ENCODE data around the gene RMI2. TPM values are rescaled to one million over a fixed set of nuclear protein-coding genes. Genes with fewer than 3 reads are reported as not detected.
"Not testable (repeated sequence)": the region's sequence is repeated elsewhere in the genome, so short reads cannot be mapped to it uniquely, and the experiment has no call there.

RMI2 gene
- polyA plus RNA-seq, 1 donor (not counting 4 experiments of a cell fraction or from before 2014, with no cell fraction given), result 6.8 TPM

DNA sequence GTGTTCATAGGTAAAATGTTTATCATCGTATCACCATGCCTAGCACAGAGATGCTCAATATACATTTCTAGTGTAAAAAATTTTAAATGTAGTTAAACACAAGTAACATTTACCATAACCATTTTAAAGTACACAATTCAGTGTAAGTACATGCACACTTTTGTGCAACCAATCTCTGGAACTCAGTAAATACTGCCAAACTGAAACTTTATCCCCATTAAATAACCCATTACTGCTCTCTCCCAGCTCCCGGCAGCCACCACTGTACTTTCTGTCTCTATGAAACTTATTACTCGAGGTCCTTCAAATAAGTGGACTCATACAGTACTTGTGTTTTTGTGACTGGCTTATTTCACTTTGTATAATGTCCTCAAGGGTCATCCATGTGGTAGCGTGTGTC is 29.0 kb downstream of the RMI2 start:
- dilution Hi-C loops (cut with MboI; ENCODE audit: extremely low pct_ligation_motif_present, low sequenced_read_pairs), result no loop called here
- H3K4me2 ChIP-seq (ENCODE audit: control insufficient read depth, extremely low read depth, insufficient read depth, low read depth, low read length), result no peak overlapping the region
- no peak for FAIRE-seq

DNA sequence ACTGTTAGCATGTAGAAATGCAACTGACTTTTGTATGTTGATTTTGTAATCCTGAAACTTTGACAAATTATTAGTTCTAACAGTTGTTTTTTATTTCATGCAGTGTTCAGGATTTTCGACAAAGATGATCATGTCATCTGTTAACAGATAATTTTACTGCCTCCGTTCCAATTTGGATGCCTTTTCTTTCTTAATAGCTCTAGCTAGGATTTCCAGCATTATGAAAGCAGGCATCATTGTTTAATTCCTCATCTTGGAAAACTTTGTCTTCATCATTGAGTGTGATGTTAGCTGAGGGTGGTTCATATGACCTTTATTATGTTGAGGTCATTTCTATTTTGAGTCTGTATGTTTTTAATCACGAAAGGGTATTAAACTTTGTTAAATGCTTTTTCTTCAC is 31.9 kb downstream of the RMI2 start:
- Histone ChIP-seq H3K9ac (ENCODE audit: control insufficient read depth, extremely low read depth, insufficient read depth, low read length) (no peak overlapping the region), H3K27ac (ENCODE audit: control insufficient read depth, insufficient read depth, low read length) (no peak overlapping the region), H3K9me3 (ENCODE audit: control insufficient read depth, low read depth, low read length) (no peaks in the 10 kb centered on the region), H3K4me3 (ENCODE audit: control insufficient read depth in 2 of 3, extremely low read depth in 1 of 3, insufficient read depth in 2 of 3, low read depth in 1 of 3, low read length in 3 of 3) (no peak overlapping the region), H3K4me2 (ENCODE audit: control insufficient read depth, extremely low read depth, insufficient read depth, low read depth, low read length) (no peak overlapping the region), H3K27me3 (ENCODE audit: control insufficient read depth, extremely low read depth, insufficient read depth, low read length) (no peaks in the 10 kb centered on the region), H2AFZ (ENCODE audit: control insufficient read depth, low read length) (no peak overlapping the region), H4K20me1 (ENCODE audit: control insufficient read depth, extremely low read depth, insufficient read depth, low read length) (no peaks in the 10 kb centered on the region), H3K4me1 (ENCODE audit: control insufficient read depth, extremely low read depth, insufficient read depth, low read length) (no peaks in the 10 kb centered on the region), H3K79me2 (ENCODE audit: control insufficient read depth, insufficient read depth, low read length) (no peaks in the 10 kb centered on the region), H3K9me1 (ENCODE audit: control insufficient read depth, extremely low read depth, insufficient read depth, low read length) (no peaks in the 10 kb centered on the region), H3K36me3 (ENCODE audit: control insufficient read depth in 2 of 2, extremely low read depth in 1 of 2, insufficient read depth in 2 of 2, low read length in 2 of 2) (no peaks in the 10 kb centered on the region)
- FAIRE-seq, result no peak
- DNase-seq (ENCODE audit: low read depth, low spot score), result no peak
- dilution Hi-C loops (cut with MboI; ENCODE audit: extremely low pct_ligation_motif_present, low sequenced_read_pairs), result no loop called here
- TF ChIP-seq, protein P1, sequence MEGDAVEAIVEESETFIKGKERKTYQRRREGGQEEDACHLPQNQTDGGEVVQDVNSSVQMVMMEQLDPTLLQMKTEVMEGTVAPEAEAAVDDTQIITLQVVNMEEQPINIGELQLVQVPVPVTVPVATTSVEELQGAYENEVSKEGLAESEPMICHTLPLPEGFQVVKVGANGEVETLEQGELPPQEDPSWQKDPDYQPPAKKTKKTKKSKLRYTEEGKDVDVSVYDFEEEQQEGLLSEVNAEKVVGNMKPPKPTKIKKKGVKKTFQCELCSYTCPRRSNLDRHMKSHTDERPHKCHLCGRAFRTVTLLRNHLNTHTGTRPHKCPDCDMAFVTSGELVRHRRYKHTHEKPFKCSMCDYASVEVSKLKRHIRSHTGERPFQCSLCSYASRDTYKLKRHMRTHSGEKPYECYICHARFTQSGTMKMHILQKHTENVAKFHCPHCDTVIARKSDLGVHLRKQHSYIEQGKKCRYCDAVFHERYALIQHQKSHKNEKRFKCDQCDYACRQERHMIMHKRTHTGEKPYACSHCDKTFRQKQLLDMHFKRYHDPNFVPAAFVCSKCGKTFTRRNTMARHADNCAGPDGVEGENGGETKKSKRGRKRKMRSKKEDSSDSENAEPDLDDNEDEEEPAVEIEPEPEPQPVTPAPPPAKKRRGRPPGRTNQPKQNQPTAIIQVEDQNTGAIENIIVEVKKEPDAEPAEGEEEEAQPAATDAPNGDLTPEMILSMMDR (optimal IDR thresholded peaks at IDR 0.05 in 1 of 3, IDR thresholded peaks at IDR 0.05 in 1 of 3, conservative IDR thresholded peaks at IDR 0.05 in 1 of 3; ENCODE audit: extremely low read depth in 1 of 3, insufficient read depth in 2 of 3, low read length in 3 of 3), result no peak
- no peak for TF ChIP-seq EZH2 (IDR thresholded peaks at IDR 0.05; ENCODE audit: low read length)

More for the DNA sequence above, 29.0 kb downstream of the RMI2 start:
- Histone ChIP-seq H3K9ac (ENCODE audit: control insufficient read depth, extremely low read depth, insufficient read depth, low read length) (no peak overlapping the region), H2AFZ (ENCODE audit: control insufficient read depth, low read length) (no peak overlapping the region), H3K4me3 (ENCODE audit: control insufficient read depth in 2 of 3, extremely low read depth in 1 of 3, insufficient read depth in 2 of 3, low read depth in 1 of 3, low read length in 3 of 3) (no peak overlapping the region), H3K9me3 (ENCODE audit: control insufficient read depth, low read depth, low read length) (no peaks in the 10 kb centered on the region), H3K36me3 (ENCODE audit: control insufficient read depth in 2 of 2, extremely low read depth in 1 of 2, insufficient read depth in 2 of 2, low read length in 2 of 2) (no peaks in the 10 kb centered on the region), H3K27ac (ENCODE audit: control insufficient read depth, insufficient read depth, low read length) (no peak overlapping the region), H3K9me1 (ENCODE audit: control insufficient read depth, extremely low read depth, insufficient read depth, low read length) (no peaks in the 10 kb centered on the region), H4K20me1 (ENCODE audit: control insufficient read depth, extremely low read depth, insufficient read depth, low read length) (no peaks in the 10 kb centered on the region), H3K4me1 (ENCODE audit: control insufficient read depth, extremely low read depth, insufficient read depth, low read length) (no peaks in the 10 kb centered on the region), H3K27me3 (ENCODE audit: control insufficient read depth, extremely low read depth, insufficient read depth, low read length) (no peaks in the 10 kb centered on the region), H3K79me2 (ENCODE audit: control insufficient read depth, insufficient read depth, low read length) (no peaks in the 10 kb centered on the region)
- TF ChIP-seq EZH2 (IDR thresholded peaks at IDR 0.05; ENCODE audit: low read length), result no peak
- TF ChIP-seq, protein P1 (optimal IDR thresholded peaks at IDR 0.05 in 1 of 3, IDR thresholded peaks at IDR 0.05 in 1 of 3, conservative IDR thresholded peaks at IDR 0.05 in 1 of 3; ENCODE audit: extremely low read depth in 1 of 3, insufficient read depth in 2 of 3, low read length in 3 of 3), result no peak
- no peak for DNase-seq (ENCODE audit: low read depth, low spot score)

DNA sequence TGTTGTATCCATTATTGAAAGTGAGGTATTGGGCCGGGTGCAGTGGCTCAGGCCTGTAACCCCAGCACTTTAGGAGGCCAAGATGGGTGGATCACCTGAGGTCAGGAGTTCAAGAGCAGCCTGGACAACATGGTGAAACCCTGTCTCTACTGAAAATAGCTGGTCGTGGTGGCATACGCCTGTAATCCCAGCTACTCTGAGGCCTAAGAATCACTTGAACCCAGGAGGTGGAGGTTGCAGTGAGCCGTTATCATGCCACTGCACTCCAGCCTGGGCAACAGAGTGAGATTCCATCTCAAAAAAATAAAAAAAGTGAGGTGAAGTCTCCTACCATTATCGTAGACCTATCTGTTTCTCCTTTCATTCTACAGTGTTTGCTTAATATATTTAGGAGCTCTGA is 33.7 kb downstream of the RMI2 start:
- dilution Hi-C loops (cut with MboI; ENCODE audit: extremely low pct_ligation_motif_present, low sequenced_read_pairs); H4K20me1 ChIP-seq (ENCODE audit: control insufficient read depth, extremely low read depth, insufficient read depth, low read length); H3K4me2 ChIP-seq (ENCODE audit: control insufficient read depth, extremely low read depth, insufficient read depth, low read depth, low read length); H2AFZ ChIP-seq (ENCODE audit: control insufficient read depth, low read length); H3K4me3 ChIP-seq (ENCODE audit: control insufficient read depth in 2 of 3, extremely low read depth in 1 of 3, insufficient read depth in 2 of 3, low read depth in 1 of 3, low read length in 3 of 3); H3K79me2 ChIP-seq (ENCODE audit: control insufficient read depth, insufficient read depth, low read length); H3K4me1 ChIP-seq (ENCODE audit: control insufficient read depth, extremely low read depth, insufficient read depth, low read length); H3K9me3 ChIP-seq (ENCODE audit: control insufficient read depth, low read depth, low read length); H3K27me3 ChIP-seq (ENCODE audit: control insufficient read depth, extremely low read depth, insufficient read depth, low read length); H3K9me1 ChIP-seq (ENCODE audit: control insufficient read depth, extremely low read depth, insufficient read depth, low read length); FAIRE-seq; H3K27ac ChIP-seq (ENCODE audit: control insufficient read depth, insufficient read depth, low read length); H3K36me3 ChIP-seq (ENCODE audit: control insufficient read depth in 2 of 2, extremely low read depth in 1 of 2, insufficient read depth in 2 of 2, low read length in 2 of 2); DNase-seq (ENCODE audit: low read depth, low spot score); H3K9ac ChIP-seq (ENCODE audit: control insufficient read depth, extremely low read depth, insufficient read depth, low read length): not testable (repeated sequence)
